GM21526 (cell line): Measurements from ENCODE around the gene NEU3.

Experiments used
- ATAC-seq: cut with Tn5 transposase; IDR thresholded peaks from one replicate; pipeline ENCODE4 v1.9.1; 2021; ENCODE audit warnings: moderate library complexity; ENCODE audit not compliant: unreplicated experiment, low FRiP score

The NEU3 gene

GRCh38 chr11:75052457-75052856, 63.7 kb downstream of the NEU3 start:
- no peak for ATAC-seq

- no peak for ATAC-seq
These were observed 66.8 kb downstream of the NEU3 start for GRCh38 chr11:75055511-75055910.

- no peak for ATAC-seq
These were observed 68.1 kb downstream of the NEU3 start for GRCh38 chr11:75056814-75057213.

- ATAC-seq, result no peak
These were observed 70.6 kb downstream of the NEU3 start for GRCh38 chr11:75059299-75059698.

- ATAC-seq, result no peak
These were observed 75.1 kb downstream of the NEU3 start for GRCh38 chr11:75063741-75064314.

DNA sequence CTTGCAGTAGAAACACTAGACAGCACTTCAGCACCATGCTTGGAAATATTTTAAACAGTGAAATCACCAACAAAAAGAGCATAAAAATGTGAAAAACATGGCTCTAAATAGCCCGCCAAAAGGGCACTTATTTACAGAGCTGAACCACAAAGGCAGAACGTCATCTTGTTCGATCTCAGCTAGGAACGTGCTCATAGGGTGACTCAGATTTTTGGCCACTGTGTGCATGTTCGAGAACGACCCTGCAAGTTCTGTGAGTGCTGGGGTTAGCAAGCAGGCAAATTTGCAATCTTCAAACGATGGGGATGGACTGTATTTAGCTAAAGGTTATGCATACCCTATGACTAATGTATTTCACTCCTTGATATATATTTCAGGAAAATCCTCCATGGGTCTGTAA, 77.3 kb downstream of the NEU3 start:
- no peak for ATAC-seq
